Measurements from ENCODE around the gene GLRX.
A peak's percentile ranks its signal among the peaks of the same experiment; 100 is the strongest.

Gene GLRX

DNA sequence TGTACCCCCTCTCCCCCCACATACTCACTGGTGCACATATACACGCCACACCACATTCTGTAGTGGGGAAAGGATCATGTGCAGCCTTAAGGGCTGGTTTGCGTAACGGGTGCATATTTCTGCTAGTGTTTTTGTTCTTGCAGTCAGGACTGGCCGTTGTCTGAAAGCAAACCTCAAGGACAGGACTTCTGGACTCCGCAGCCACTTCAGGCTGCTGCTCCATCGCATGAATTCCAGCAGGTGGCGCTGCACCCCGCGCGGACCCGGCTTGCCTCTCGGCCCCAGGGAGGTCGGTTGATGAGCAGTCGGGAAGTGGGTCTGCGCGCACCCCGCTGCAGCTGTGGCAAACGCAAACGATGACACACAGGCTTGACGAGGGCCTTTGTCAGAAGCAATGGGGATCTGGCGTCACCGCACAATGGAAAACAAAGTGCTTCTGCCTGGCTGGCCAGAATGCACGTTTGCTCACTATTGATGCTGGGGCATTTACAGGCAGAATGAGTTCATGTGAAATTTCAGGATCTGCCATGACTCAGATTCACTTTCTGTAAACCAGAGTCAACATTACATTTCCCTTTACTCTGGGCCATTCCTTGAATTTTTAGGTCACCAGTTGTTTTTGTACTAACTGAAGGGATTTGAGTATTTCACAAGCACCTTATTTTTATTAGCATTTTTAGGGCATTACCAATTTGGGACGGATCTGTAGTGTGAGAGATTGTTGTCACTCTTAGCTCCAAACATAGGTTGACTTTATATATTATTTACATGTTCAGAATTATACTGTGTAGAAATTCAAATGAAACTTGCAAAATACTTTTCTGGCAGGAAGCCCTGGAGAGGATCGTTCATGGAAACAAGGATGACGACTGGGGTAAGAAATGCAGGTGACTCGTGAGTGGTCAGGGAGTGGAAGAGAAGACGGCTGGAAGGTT, 36.4 kb upstream of the GLRX start:
- Histone ChIP-seq H3K27me3 (ENCODE audit: control insufficient read depth, insufficient read depth, low read length) (no peaks in the 10 kb centered on the region), H3K9me3 (ENCODE audit: control insufficient read depth, low read length) (no peaks in the 10 kb centered on the region), H3K27ac (peak overlapping the region; percentile 43), H2AFZ (peak overlapping the region; percentile 83), H3K36me3 (ENCODE audit: control insufficient read depth, insufficient read depth, low read length) (no peaks in the 10 kb centered on the region), H3K9ac (no peak overlapping the region), H3K4me3 (ENCODE audit: low read depth, low read length) (no peak overlapping the region), H3K79me2 (no peaks in the 10 kb centered on the region), H3K4me1 (peaks cover 35% of the 10 kb centered on the region), H3K4me2 (ENCODE audit: low read length) (peak overlapping the region; percentile 37)
- TF ChIP-seq, protein P1, sequence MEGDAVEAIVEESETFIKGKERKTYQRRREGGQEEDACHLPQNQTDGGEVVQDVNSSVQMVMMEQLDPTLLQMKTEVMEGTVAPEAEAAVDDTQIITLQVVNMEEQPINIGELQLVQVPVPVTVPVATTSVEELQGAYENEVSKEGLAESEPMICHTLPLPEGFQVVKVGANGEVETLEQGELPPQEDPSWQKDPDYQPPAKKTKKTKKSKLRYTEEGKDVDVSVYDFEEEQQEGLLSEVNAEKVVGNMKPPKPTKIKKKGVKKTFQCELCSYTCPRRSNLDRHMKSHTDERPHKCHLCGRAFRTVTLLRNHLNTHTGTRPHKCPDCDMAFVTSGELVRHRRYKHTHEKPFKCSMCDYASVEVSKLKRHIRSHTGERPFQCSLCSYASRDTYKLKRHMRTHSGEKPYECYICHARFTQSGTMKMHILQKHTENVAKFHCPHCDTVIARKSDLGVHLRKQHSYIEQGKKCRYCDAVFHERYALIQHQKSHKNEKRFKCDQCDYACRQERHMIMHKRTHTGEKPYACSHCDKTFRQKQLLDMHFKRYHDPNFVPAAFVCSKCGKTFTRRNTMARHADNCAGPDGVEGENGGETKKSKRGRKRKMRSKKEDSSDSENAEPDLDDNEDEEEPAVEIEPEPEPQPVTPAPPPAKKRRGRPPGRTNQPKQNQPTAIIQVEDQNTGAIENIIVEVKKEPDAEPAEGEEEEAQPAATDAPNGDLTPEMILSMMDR (IDR thresholded peaks at IDR 0.05) = peak; percentile 100

DNA sequence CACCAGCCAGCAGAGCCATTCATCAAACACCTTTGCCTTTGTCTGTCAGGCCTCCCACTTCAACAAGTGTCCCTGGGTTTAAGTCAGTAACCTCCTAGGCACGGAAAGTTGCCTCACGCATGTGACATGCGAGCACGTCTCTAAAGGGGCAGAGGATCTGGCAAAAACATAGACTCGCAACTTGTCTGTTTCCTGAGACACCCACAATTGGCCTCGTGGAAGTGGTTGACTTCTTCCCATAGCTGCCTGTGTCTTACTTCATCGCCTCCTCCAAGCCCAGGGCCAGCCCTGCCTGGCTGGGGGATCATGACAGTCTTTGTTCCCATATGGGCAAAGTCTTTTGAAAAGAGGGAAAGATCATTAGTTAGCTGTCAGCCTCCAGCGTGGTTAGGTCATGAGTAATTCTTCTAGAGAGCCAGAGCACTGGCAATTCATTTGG, 35.5 kb upstream of the GLRX start:
- peak overlapping the region; percentile 43 for H3K27ac ChIP-seq
- no peaks in the 10 kb centered on the region for H3K79me2 ChIP-seq
- H3K36me3 ChIP-seq (ENCODE audit: control insufficient read depth, insufficient read depth, low read length) = no peaks in the 10 kb centered on the region
- no peak overlapping the region for H2AFZ ChIP-seq
- H3K27me3 ChIP-seq (ENCODE audit: control insufficient read depth, insufficient read depth, low read length) = no peaks in the 10 kb centered on the region
- TF ChIP-seq, protein P1 (IDR thresholded peaks at IDR 0.05) = no peak
- H3K9me3 ChIP-seq (ENCODE audit: control insufficient read depth, low read length) = no peaks in the 10 kb centered on the region
- H3K4me1 ChIP-seq = peaks cover 31% of the 10 kb centered on the region
- H3K9ac ChIP-seq = no peak overlapping the region
- no peak overlapping the region for H3K4me2 ChIP-seq (ENCODE audit: low read length)
- H3K4me3 ChIP-seq (ENCODE audit: low read depth, low read length) = no peak overlapping the region

DNA sequence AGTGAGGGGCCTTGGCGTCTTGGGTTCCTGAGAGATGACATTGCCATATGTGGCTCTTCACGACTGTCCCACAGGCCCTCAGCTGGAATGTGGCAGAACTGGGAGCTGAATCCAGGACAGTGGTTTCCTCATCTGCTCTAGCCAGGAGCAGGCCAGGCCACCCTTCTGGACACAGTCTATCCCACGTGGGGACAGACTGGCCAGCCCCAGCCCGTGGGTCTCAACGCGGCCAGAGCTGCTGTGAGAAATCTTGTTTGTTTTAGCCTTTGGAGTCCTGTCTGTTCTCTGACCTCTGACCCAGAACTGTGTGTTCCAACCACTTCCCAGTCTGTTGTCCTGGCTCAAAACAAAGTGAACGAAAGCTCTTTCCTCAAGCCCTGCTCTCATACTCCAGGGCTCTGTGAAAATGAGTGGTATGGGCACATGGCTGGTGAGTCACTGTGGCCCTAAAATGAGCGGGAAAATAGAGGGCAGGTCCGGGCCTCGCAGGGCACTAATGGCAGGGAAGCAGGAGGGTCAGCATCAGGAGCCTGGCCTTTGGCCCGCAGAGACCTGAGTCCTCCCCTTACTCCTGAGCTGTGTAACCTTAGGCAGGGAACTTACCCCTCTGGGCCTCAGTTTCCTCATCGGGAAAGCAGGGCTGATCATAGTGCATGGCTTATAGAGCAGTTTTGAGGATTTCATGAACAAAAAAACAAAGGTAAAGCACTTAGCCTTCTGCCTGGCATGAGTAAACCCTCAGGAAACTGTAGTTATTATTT, 34.8 kb upstream of the GLRX start:
- no peaks in the 10 kb centered on the region for H3K36me3 ChIP-seq (ENCODE audit: control insufficient read depth, insufficient read depth, low read length)
- no peak overlapping the region for H3K4me2 ChIP-seq (ENCODE audit: low read length)
- H2AFZ ChIP-seq = no peak overlapping the region
- TF ChIP-seq, protein P1 (IDR thresholded peaks at IDR 0.05) = no peak
- no peaks in the 10 kb centered on the region for H3K79me2 ChIP-seq
- peaks cover 24% of the 10 kb centered on the region for H3K4me1 ChIP-seq
- no peaks in the 10 kb centered on the region for H3K27me3 ChIP-seq (ENCODE audit: control insufficient read depth, insufficient read depth, low read length)
- no peak overlapping the region for H3K4me3 ChIP-seq (ENCODE audit: low read depth, low read length)
- H3K27ac ChIP-seq = peak overlapping the region; percentile 43
- H3K9ac ChIP-seq = no peak overlapping the region
- H3K9me3 ChIP-seq (ENCODE audit: control insufficient read depth, low read length) = no peaks in the 10 kb centered on the region

DNA sequence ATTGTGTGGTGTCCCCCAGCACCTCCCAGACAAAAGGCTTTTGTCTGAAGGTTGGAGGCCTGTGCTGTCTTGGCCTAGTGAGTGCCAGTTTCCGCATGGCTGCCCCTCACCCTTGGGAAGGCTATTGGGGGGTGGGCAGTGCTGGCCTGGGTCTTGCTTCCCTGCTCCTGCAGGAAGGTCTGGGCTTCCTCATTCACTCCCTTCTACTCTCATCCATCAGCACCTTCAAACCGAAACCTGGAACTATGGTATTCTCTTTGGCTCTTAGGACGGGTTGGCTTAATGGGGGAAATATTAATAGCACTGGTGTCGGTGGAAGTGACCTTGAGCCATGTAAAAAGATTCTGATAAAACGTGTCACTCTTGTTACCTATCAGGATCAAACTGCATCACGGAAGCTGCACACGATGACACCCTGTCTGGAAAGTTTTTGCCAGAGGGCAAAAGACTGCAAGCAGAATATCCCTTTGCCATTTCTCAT, 34.0 kb upstream of the GLRX start:
- H3K36me3 ChIP-seq (ENCODE audit: control insufficient read depth, insufficient read depth, low read length) = no peaks in the 10 kb centered on the region
- no peaks in the 10 kb centered on the region for H3K27me3 ChIP-seq (ENCODE audit: control insufficient read depth, insufficient read depth, low read length)
- no peak overlapping the region for H3K4me3 ChIP-seq (ENCODE audit: low read depth, low read length)
- no peak overlapping the region for H2AFZ ChIP-seq
- no peak overlapping the region for H3K27ac ChIP-seq
- H3K9ac ChIP-seq = no peak overlapping the region
- peaks cover 16% of the 10 kb centered on the region for H3K4me1 ChIP-seq
- TF ChIP-seq, protein P1 (IDR thresholded peaks at IDR 0.05) = no peak
- no peaks in the 10 kb centered on the region for H3K9me3 ChIP-seq (ENCODE audit: control insufficient read depth, low read length)
- no peaks in the 10 kb centered on the region for H3K79me2 ChIP-seq
- no peak overlapping the region for H3K4me2 ChIP-seq (ENCODE audit: low read length)
